ENCODE results near the gene TIAM2.

- TF ChIP-seq CTCF (IDR thresholded peaks at IDR 0.05) (no peak), POLR2A (IDR thresholded peaks at IDR 0.05) (no peak)
These were observed 16.7 kb downstream of the TIAM2 start for GRCh38 chr6:155011809-155012291.

Data from adrenal gland (tissue), 5 donors.